B cell (primary cell): ENCODE measurements around the gene LARGE1.

Experiments
- CTCF ChIP-seq: fragments of 200-600 bp; IDR thresholded peaks from one replicate; pipeline ENCODE4 v1.8.0; 2022; ENCODE audit warnings: antibody characterized with exemption, mild to moderate bottlenecking
- EZH2 ChIP-seq: IDR thresholded peaks from 2 replicates; pipeline ENCODE4 v1.6.1; 2012; ENCODE audit warnings: borderline replicate concordance, low read depth, mild to moderate bottlenecking, moderate library complexity, low read length; ENCODE audit not compliant: insufficient read depth, poor library complexity, severe bottlenecking

GRCh38 chr22:33535937-33536875 is 384.1 kb downstream of the LARGE1 start:
- TF ChIP-seq CTCF, result no peak
- TF ChIP-seq EZH2, result no peak
